ENCODE data around the gene BBS5.
"Not testable (repeated sequence)": the region's sequence is repeated elsewhere in the genome, so short reads cannot be mapped to it uniquely, and the experiment has no call there.

Gene BBS5

GRCh38 chr2:169479257-169480078 lies at the start of gene BBS5:
Gene BBS5, plus strand, starts transcription at chr2:169479494. Its CDS starts 60 bp downstream, at chr2:169479554.
- peak; percentile 56 for DNase-seq

- not testable (repeated sequence) for DNase-seq
Measured at GRCh38 chr2:169431772-169432171, 47.5 kb upstream of the BBS5 start.

- not testable (repeated sequence) for DNase-seq
Measured at GRCh38 chr2:169434236-169434635, 45.1 kb upstream of the BBS5 start.

- no peak for DNase-seq
Measured at GRCh38 chr2:169438466-169439072, 40.7 kb upstream of the BBS5 start.

GRCh38 chr2:169439900-169440299 lies 39.4 kb upstream of the BBS5 start:
- no peak for DNase-seq

- DNase-seq = no peak
Measured at GRCh38 chr2:169446452-169446851, 32.8 kb upstream of the BBS5 start.

GRCh38 chr2:169448316-169448715 lies 31.0 kb upstream of the BBS5 start:
- DNase-seq = no peak

- DNase-seq = no peak
Measured at GRCh38 chr2:169448865-169449264, 30.4 kb upstream of the BBS5 start.

- DNase-seq = no peak
Measured at GRCh38 chr2:169452080-169452479, 27.2 kb upstream of the BBS5 start.

- not testable (repeated sequence) for DNase-seq
Measured at GRCh38 chr2:169453044-169453443, 26.2 kb upstream of the BBS5 start.

GRCh38 chr2:169461143-169461542 lies 18.2 kb upstream of the BBS5 start:
- no peak for DNase-seq

- no peak for DNase-seq
Measured at GRCh38 chr2:169462896-169463695, 16.2 kb upstream of the BBS5 start.

- DNase-seq = no peak
Measured at GRCh38 chr2:169464466-169464865, 14.8 kb upstream of the BBS5 start.

GRCh38 chr2:169464882-169465281 lies 14.4 kb upstream of the BBS5 start:
- DNase-seq = no peak

GRCh38 chr2:169468841-169469240 lies 10.5 kb upstream of the BBS5 start:
- no peak for DNase-seq

- DNase-seq = no peak
Measured at GRCh38 chr2:169469952-169470572, 9.2 kb upstream of the BBS5 start.

- no peak for DNase-seq
Measured at GRCh38 chr2:169472249-169472648, 7.0 kb upstream of the BBS5 start.

- DNase-seq = no peak
Measured at GRCh38 chr2:169476459-169476858, 2.8 kb upstream of the BBS5 start.

GRCh38 chr2:169478339-169478738 lies 955 bp upstream of the BBS5 start:
- no peak for DNase-seq

- no peak for DNase-seq
Measured at GRCh38 chr2:169478745-169479256, 493 bp upstream of the BBS5 start.

GRCh38 chr2:169480079-169480465 lies 778 bp downstream of the BBS5 start:
- no peak for DNase-seq

GRCh38 chr2:169485650-169486138 lies 6.4 kb downstream of the BBS5 start:
- DNase-seq = no peak

- no peak for DNase-seq
Measured at GRCh38 chr2:169486487-169486886, 7.2 kb downstream of the BBS5 start.
